Measurements from ENCODE around the gene MPRIP.

MPRIP gene

GRCh38 chr17:17054636-17055035, 12.4 kb downstream of the MPRIP start:
- peaks cover 25 to 26% of the 10 kb centered on the region in 2 experiments for H3K36me3 ChIP-seq (ENCODE audit: control insufficient read depth in 1 of 2, insufficient read depth in 2 of 2, low read length in 2 of 2)
- H3K23ac ChIP-seq (ENCODE audit: low read length) = no peak overlapping the region
- no peak overlapping the region for H3K14ac ChIP-seq (ENCODE audit: low read length)
- no peak overlapping the region for H3K27ac ChIP-seq (ENCODE audit: low read depth, low read length)
- no peak overlapping the region for H3K4ac ChIP-seq (ENCODE audit: low read depth, low read length)
- H3K27me3 ChIP-seq (ENCODE audit: insufficient read depth, low read length) = no peaks in the 10 kb centered on the region
- no peak overlapping the region for H3K4me2 ChIP-seq (ENCODE audit: low read length)
- H3K4me3 ChIP-seq (ENCODE audit: low read depth, low read length) = no peak overlapping the region
- no peak for DNase-seq
- no CpG with 5 or more reads among the region's 4 CpGs for WGBS (ENCODE audit: extremely low coverage, insufficient coverage, insufficient read length)
- H3K9ac ChIP-seq (ENCODE audit: low read length) = no peak overlapping the region
- H2BK120ac ChIP-seq (ENCODE audit: insufficient read depth, low read length, poor library complexity) = no peak overlapping the region
- peaks cover 22% of the 10 kb centered on the region for H3K79me2 ChIP-seq (ENCODE audit: control insufficient read depth, insufficient read depth, low read length, poor library complexity)
- no peaks in the 10 kb centered on the region for H3K79me1 ChIP-seq (ENCODE audit: low read length)
- peaks cover 3% of the 10 kb centered on the region for H3K9me3 ChIP-seq (ENCODE audit: insufficient read depth, low read depth, low read length)
- peaks cover 8 to 25% of the 10 kb centered on the region in 2 experiments for H3K4me1 ChIP-seq (ENCODE audit: control insufficient read depth in 1 of 2, insufficient read depth in 2 of 2, low read length in 2 of 2)
- H2BK12ac ChIP-seq (ENCODE audit: low read length) = no peak overlapping the region
- no peak overlapping the region for H4K12ac ChIP-seq (ENCODE audit: low read depth, low read length)
- no peak overlapping the region for H4K8ac ChIP-seq (ENCODE audit: low read depth, low read length)
- no peak overlapping the region for H3K18ac ChIP-seq (ENCODE audit: low read length)
- H2BK5ac ChIP-seq (ENCODE audit: low read depth, low read length, poor library complexity) = no peak overlapping the region
- H2AFZ ChIP-seq (ENCODE audit: insufficient read depth, low read length, poor library complexity) = no peak overlapping the region
- no peak overlapping the region for H2AK5ac ChIP-seq (ENCODE audit: low read length)
- no peak overlapping the region for H4K91ac ChIP-seq (ENCODE audit: low read depth, low read length)

- H3K36me3 ChIP-seq (ENCODE audit: control insufficient read depth in 1 of 2, insufficient read depth in 2 of 2, low read length in 2 of 2) = peaks cover 30 to 32% of the 10 kb centered on the region in 2 experiments
- H3K14ac ChIP-seq (ENCODE audit: low read length) = no peak overlapping the region
- no peak overlapping the region for H3K23ac ChIP-seq (ENCODE audit: low read length)
- DNase-seq = peak in 1 of 2 donors; percentile 29
- H4K91ac ChIP-seq (ENCODE audit: low read depth, low read length) = no peak overlapping the region
- no peak overlapping the region for H3K18ac ChIP-seq (ENCODE audit: low read length)
- peaks cover 19% of the 10 kb centered on the region for H3K79me2 ChIP-seq (ENCODE audit: control insufficient read depth, insufficient read depth, low read length, poor library complexity)
- peaks cover 8 to 22% of the 10 kb centered on the region in 2 experiments for H3K4me1 ChIP-seq (ENCODE audit: control insufficient read depth in 1 of 2, insufficient read depth in 2 of 2, low read length in 2 of 2)
- no peak overlapping the region for H2AK5ac ChIP-seq (ENCODE audit: low read length)
- WGBS (ENCODE audit: extremely low coverage, insufficient coverage, insufficient read length) = no CpG with 5 or more reads among the region's 16 CpGs
- no peaks in the 10 kb centered on the region for H3K79me1 ChIP-seq (ENCODE audit: low read length)
- H3K27me3 ChIP-seq (ENCODE audit: insufficient read depth, low read length) = no peaks in the 10 kb centered on the region
- no peak overlapping the region for H2BK12ac ChIP-seq (ENCODE audit: low read length)
- H2BK120ac ChIP-seq (ENCODE audit: insufficient read depth, low read length, poor library complexity) = no peak overlapping the region
- no peak overlapping the region for H3K9ac ChIP-seq (ENCODE audit: low read length)
- peak overlapping the region; percentile 44 for H3K4ac ChIP-seq (ENCODE audit: low read depth, low read length)
- H2BK5ac ChIP-seq (ENCODE audit: low read depth, low read length, poor library complexity) = no peak overlapping the region
- no peak overlapping the region for H2AFZ ChIP-seq (ENCODE audit: insufficient read depth, low read length, poor library complexity)
- H3K9me3 ChIP-seq (ENCODE audit: insufficient read depth, low read depth, low read length) = peaks cover 3% of the 10 kb centered on the region
- H3K27ac ChIP-seq (ENCODE audit: low read depth, low read length) = no peak overlapping the region
- H4K12ac ChIP-seq (ENCODE audit: low read depth, low read length) = no peak overlapping the region
- no peak overlapping the region for H3K4me3 ChIP-seq (ENCODE audit: low read depth, low read length)
- no peak overlapping the region for H4K8ac ChIP-seq (ENCODE audit: low read depth, low read length)
- H3K4me2 ChIP-seq (ENCODE audit: low read length) = no peak overlapping the region
Observed at GRCh38 chr17:17055286-17056155, 13.3 kb downstream of the MPRIP start.

GRCh38 chr17:17056156-17056539, 13.9 kb downstream of the MPRIP start:
- Histone ChIP-seq H3K79me1 (ENCODE audit: low read length) (no peaks in the 10 kb centered on the region), H2BK12ac (ENCODE audit: low read length) (no peak overlapping the region), H3K4ac (ENCODE audit: low read depth, low read length) (no peak overlapping the region), H3K9ac (ENCODE audit: low read length) (no peak overlapping the region), H3K9me3 (ENCODE audit: insufficient read depth, low read depth, low read length) (peaks cover 1% of the 10 kb centered on the region), H3K79me2 (ENCODE audit: control insufficient read depth, insufficient read depth, low read length, poor library complexity) (peaks cover 19% of the 10 kb centered on the region), H2BK5ac (ENCODE audit: low read depth, low read length, poor library complexity) (no peak overlapping the region), H4K91ac (ENCODE audit: low read depth, low read length) (no peak overlapping the region), H4K12ac (ENCODE audit: low read depth, low read length) (no peak overlapping the region), H3K14ac (ENCODE audit: low read length) (no peak overlapping the region), H3K4me1 (ENCODE audit: control insufficient read depth in 1 of 2, insufficient read depth in 2 of 2, low read length in 2 of 2) (peaks cover 8 to 20% of the 10 kb centered on the region in 2 experiments), H2AFZ (ENCODE audit: insufficient read depth, low read length, poor library complexity) (no peak overlapping the region), H4K8ac (ENCODE audit: low read depth, low read length) (no peak overlapping the region), H2BK120ac (ENCODE audit: insufficient read depth, low read length, poor library complexity) (no peak overlapping the region), H3K4me2 (ENCODE audit: low read length) (no peak overlapping the region), H3K23ac (ENCODE audit: low read length) (no peak overlapping the region), H2AK5ac (ENCODE audit: low read length) (no peak overlapping the region), H3K27ac (ENCODE audit: low read depth, low read length) (no peak overlapping the region), H3K18ac (ENCODE audit: low read length) (no peak overlapping the region), H3K4me3 (ENCODE audit: low read depth, low read length) (no peak overlapping the region), H3K27me3 (ENCODE audit: insufficient read depth, low read length) (no peaks in the 10 kb centered on the region), H3K36me3 (ENCODE audit: control insufficient read depth in 1 of 2, insufficient read depth in 2 of 2, low read length in 2 of 2) (peaks cover 30 to 32% of the 10 kb centered on the region in 2 experiments)
- DNase-seq = peak in 1 of 2 donors; percentile 34
- WGBS (ENCODE audit: extremely low coverage, insufficient coverage, insufficient read length) = no CpG with 5 or more reads among the region's 8 CpGs

- Histone ChIP-seq H3K18ac (ENCODE audit: low read length) (no peak overlapping the region), H3K79me2 (ENCODE audit: control insufficient read depth, insufficient read depth, low read length, poor library complexity) (peaks cover 19% of the 10 kb centered on the region), H3K23ac (ENCODE audit: low read length) (no peak overlapping the region), H4K12ac (ENCODE audit: low read depth, low read length) (no peak overlapping the region), H3K27ac (ENCODE audit: low read depth, low read length) (no peak overlapping the region), H2BK5ac (ENCODE audit: low read depth, low read length, poor library complexity) (no peak overlapping the region), H4K8ac (ENCODE audit: low read depth, low read length) (no peak overlapping the region), H3K79me1 (ENCODE audit: low read length) (no peaks in the 10 kb centered on the region), H4K91ac (ENCODE audit: low read depth, low read length) (no peak overlapping the region), H3K27me3 (ENCODE audit: insufficient read depth, low read length) (no peaks in the 10 kb centered on the region), H2AFZ (ENCODE audit: insufficient read depth, low read length, poor library complexity) (no peak overlapping the region), H2BK12ac (ENCODE audit: low read length) (no peak overlapping the region), H3K4me1 (ENCODE audit: control insufficient read depth in 1 of 2, insufficient read depth in 2 of 2, low read length in 2 of 2) (peaks cover 8 to 11% of the 10 kb centered on the region in 2 experiments), H3K4me3 (ENCODE audit: low read depth, low read length) (no peak overlapping the region), H3K4ac (ENCODE audit: low read depth, low read length) (peak overlapping the region; percentile 56), H3K36me3 (ENCODE audit: control insufficient read depth in 1 of 2, insufficient read depth in 2 of 2, low read length in 2 of 2) (peaks cover 32% of the 10 kb centered on the region in 2 experiments), H3K4me2 (ENCODE audit: low read length) (no peak overlapping the region), H3K9ac (ENCODE audit: low read length) (no peak overlapping the region), H3K9me3 (ENCODE audit: insufficient read depth, low read depth, low read length) (peaks cover 1% of the 10 kb centered on the region), H2AK5ac (ENCODE audit: low read length) (no peak overlapping the region), H2BK120ac (ENCODE audit: insufficient read depth, low read length, poor library complexity) (no peak overlapping the region), H3K14ac (ENCODE audit: low read length) (no peak overlapping the region)
- WGBS (ENCODE audit: extremely low coverage, insufficient coverage, insufficient read length) = no CpG with 5 or more reads among the region's 9 CpGs
- DNase-seq = no peak
Observed at GRCh38 chr17:17057057-17057551, 14.8 kb downstream of the MPRIP start.

Measured in trophoblast cell (in vitro differentiated cells and primary cell).